Hematopoietic multipotent progenitor cell treated with erythropoietin and hydrocortisone succinate and interleukin-3 and kit ligand, for 15 days (in vitro differentiated cells): ENCODE results near the gene SLC15A2.

Experiments used
- DNase-seq: peaks from one replicate; pipeline ENCODE4 v3.0.0-alpha.2; 2015; ENCODE audit warnings: low spot score

SLC15A2 gene

GRCh38 chr3:121981473-121981872 is 87.3 kb downstream of the SLC15A2 start:
- no peak for DNase-seq

- no peak for DNase-seq
Observed at GRCh38 chr3:121985846-121986245, 91.6 kb downstream of the SLC15A2 start.

GRCh38 chr3:121988146-121988545 is 93.9 kb downstream of the SLC15A2 start:
- no peak for DNase-seq

- DNase-seq: no peak
Observed at GRCh38 chr3:121989943-121990342, 95.7 kb downstream of the SLC15A2 start.

- DNase-seq: no peak
Observed at GRCh38 chr3:121992601-121993560, 98.7 kb downstream of the SLC15A2 start.
